GM08714 (cell line): ENCODE results near the gene SIN3B.

ENCODE experiments used
- H3K4me3 ChIP-seq: fragments of 200-500 bp; sonication (Bioruptor generic); 2 replicates; pipeline ENCODE4 v1.5.1; 2014; ENCODE audit warnings: mild to moderate bottlenecking, low read length, inconsistent platforms
- ZNF274 ChIP-seq: IDR thresholded peaks from 2 replicates; pipeline ENCODE4 v1.6.1; 2012; ENCODE audit warnings: mild to moderate bottlenecking, low read depth, low read length

Gene SIN3B

GRCh38 chr19:16849168-16849567 is 20.0 kb downstream of the SIN3B start:
- no peak overlapping the region for H3K4me3 ChIP-seq
- TF ChIP-seq ZNF274 = no peak

GRCh38 chr19:16850133-16850532 is 20.9 kb downstream of the SIN3B start:
- H3K4me3 ChIP-seq = no peak overlapping the region
- no peak for TF ChIP-seq ZNF274

- no peak for TF ChIP-seq ZNF274
- no peak overlapping the region for H3K4me3 ChIP-seq
Measured at GRCh38 chr19:16851031-16851712, 22.0 kb downstream of the SIN3B start.

DNA sequence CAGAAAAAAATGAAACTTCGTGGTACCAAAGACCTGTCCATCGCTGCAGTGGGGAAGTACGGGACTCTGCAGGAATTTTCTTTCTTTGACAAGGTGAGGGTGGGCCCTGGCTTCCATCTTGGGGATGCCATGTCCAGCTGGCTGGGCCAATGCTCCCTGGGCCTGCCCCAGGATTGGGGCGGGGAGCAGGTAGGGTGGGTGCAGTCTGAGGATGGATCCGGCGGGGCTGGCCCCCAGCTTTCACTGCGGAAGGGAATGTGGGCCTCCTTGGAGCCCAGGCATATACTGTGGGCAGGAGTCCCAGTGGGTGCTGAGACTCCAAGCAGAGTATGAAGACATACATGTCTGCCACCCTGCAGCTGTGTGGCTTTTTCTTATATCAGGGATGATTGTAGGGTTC is 23.9 kb downstream of the SIN3B start:
- TF ChIP-seq ZNF274 = no peak

GRCh38 chr19:16856091-16856490 is 26.9 kb downstream of the SIN3B start:
- no peak overlapping the region for H3K4me3 ChIP-seq
- TF ChIP-seq ZNF274 = no peak

More for the DNA sequence above, 23.9 kb downstream of the SIN3B start:
- H3K4me3 ChIP-seq = no peak overlapping the region

- no peak overlapping the region for H3K4me3 ChIP-seq
- no peak for TF ChIP-seq ZNF274
Measured at GRCh38 chr19:16859626-16860025, 30.4 kb downstream of the SIN3B start.

DNA sequence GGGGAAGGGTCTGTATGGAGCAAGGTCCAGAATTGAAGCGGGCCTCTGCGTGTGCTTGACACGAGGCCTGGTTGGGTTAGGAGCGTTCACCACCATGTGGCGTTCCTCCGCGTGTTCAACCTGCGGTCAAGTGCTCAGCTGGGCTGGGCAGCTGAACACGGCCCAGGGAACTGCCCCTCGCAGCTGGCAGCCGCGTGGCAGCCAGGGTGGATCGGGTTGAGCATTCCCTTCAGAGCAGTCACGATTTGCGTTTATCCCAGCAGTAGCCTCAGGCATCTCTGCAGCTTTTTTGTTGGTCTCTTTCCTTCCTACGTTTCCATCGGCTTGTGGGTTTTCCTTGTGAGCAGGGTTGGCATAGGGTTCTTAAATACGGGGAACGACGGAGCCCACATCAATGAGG is 30.9 kb downstream of the SIN3B start:
- no peak overlapping the region for H3K4me3 ChIP-seq
- TF ChIP-seq ZNF274 = no peak

GRCh38 chr19:16861011-16861410 is 31.8 kb downstream of the SIN3B start:
- no peak for TF ChIP-seq ZNF274
- H3K4me3 ChIP-seq = no peak overlapping the region

DNA sequence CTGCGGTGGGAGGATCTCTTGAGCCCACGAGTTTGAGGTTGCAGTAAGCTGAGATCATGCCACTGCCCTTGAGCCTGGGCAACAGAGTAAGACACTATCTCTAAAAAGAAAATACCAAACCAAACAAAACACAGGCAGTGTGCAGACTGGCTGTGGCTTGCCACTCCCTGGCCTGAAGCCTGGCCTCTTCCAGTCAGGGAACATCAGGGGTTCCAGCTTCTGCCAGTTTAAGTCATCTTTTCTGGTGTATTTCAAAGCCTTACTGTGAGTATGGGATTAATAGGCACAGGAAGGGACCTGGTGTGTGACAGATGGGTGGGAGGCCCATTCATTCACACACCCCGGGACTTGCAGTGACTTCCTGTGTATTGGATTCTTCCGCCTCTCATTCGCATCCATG is 32.6 kb downstream of the SIN3B start:
- no peak overlapping the region for H3K4me3 ChIP-seq

GRCh38 chr19:16862826-16863415 is 33.7 kb downstream of the SIN3B start:
- TF ChIP-seq ZNF274 = no peak
- no peak overlapping the region for H3K4me3 ChIP-seq

More for the DNA sequence above, 32.6 kb downstream of the SIN3B start:
- no peak for TF ChIP-seq ZNF274

GRCh38 chr19:16867211-16867610 is 38.0 kb downstream of the SIN3B start:
- H3K4me3 ChIP-seq = no peak overlapping the region
- TF ChIP-seq ZNF274 = no peak

- TF ChIP-seq ZNF274 = no peak
Measured at GRCh38 chr19:16868423-16869130, 39.4 kb downstream of the SIN3B start.

DNA sequence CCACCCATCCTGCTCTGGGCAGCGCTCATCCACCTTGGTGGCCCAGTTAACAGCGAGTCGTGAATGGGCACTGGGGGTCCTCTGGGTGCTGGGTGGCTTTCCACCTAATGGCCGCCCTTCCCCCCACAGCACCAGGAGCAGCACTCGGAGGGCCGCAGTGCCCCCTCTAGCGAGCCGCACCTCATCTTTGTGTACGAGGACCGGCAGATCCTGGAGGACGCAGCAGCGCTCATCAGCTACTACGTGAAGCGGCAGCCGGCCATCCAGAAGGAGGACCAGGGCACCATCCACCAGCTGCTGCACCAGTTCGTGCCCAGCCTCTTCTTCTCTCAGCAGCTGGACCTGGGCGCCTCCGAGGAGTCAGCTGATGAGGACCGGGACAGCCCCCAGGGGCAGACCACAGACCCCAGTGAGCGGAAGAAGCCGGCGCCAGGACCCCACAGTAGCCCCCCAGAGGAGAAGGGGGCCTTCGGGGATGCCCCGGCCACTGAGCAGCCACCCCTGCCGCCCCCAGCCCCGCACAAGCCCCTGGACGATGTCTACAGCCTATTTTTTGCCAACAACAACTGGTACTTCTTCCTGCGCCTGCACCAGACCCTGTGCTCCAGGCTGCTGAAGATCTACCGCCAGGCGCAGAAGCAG is 40.3 kb downstream of the SIN3B start:
- H3K4me3 ChIP-seq = no peak overlapping the region
- no peak for TF ChIP-seq ZNF274

More at GRCh38 chr19:16868423-16869130, 39.4 kb downstream of the SIN3B start:
- H3K4me3 ChIP-seq = no peak overlapping the region

- H3K4me3 ChIP-seq = no peak overlapping the region
- TF ChIP-seq ZNF274 = no peak
Measured at GRCh38 chr19:16871871-16872270, 42.7 kb downstream of the SIN3B start.

GRCh38 chr19:16872728-16873127 is 43.5 kb downstream of the SIN3B start:
- no peak for TF ChIP-seq ZNF274

DNA sequence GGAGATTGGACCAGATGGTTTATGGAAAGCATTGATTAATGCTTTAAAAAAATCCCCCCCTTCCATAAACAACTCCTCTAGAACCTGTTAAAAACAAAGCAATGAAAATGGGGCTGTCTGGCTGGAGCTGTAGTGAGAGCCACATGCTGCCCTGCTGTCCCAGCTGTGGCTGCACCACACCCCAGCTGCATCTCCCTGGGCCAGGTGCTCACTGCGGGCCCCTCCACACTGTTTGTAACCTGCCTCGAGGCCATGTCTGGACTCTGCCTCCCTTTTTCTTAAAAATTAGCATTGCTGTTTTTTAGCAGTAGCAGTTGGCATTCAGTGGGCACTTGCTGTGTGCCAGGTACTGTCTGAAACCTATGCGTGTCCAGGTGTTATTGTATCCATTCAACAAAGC is 44.4 kb downstream of the SIN3B start:
- TF ChIP-seq ZNF274 = no peak
- no peak overlapping the region for H3K4me3 ChIP-seq

More at GRCh38 chr19:16872728-16873127, 43.5 kb downstream of the SIN3B start:
- H3K4me3 ChIP-seq = no peak overlapping the region
